HTR-8/SVneo (cell line): ENCODE data around the gene TMSB4X.
"Not testable (repeated sequence)": the region's sequence is repeated elsewhere in the genome, so short reads cannot be mapped to it uniquely, and the experiment has no call there.

Experiments used
- DNase-seq: peaks from one replicate; pipeline ENCODE4 v3.0.0; 2011; ENCODE audit warnings: low spot score, mixed read lengths; ENCODE audit not compliant: insufficient read length
- FAIRE-seq: peaks from 2 replicates; lab custom pipeline; 2011; peaks lifted over from hg19 to GRCh38; lab: Jason Lieb, UNC

Gene TMSB4X

DNA sequence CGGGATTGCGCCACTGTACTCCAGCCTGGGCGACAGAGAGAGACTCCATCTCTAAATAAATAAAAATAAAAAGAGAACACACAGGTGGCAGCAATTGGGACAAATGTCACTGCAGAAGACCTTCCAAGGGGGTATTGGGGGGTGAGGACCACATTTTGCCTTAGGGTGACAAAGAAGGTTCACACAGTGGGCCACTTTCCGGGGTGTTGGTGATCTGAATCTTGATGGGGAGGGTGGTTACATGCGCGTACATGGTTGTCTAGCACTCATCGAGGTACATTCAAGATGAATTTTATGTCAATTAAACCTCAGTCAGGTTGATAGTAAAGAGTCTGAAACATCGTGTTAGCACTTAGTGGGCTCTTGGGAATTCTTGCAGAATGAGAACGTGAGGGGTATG is 20.5 kb upstream of the TMSB4X start:
- FAIRE-seq: no peak
- no peak for DNase-seq

DNA sequence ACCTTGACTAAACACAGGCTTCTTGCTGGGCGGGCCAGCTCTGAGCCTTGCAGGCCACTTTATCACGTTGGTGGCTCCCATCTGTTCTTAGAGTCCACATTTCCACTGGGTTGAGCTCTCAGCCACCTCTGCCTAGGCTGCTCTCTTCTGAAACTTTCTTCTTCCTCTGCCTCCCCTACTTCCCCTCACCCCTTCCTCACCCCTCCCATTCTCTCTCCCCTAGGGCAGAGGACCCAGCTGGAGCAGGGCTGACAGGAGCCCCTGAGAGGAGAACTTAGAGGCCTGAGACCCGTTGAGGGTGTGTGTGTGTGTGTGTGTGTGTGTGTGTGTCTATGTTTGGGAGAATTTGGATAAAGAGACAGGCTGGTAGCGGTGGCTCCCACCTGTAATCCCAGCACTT is 19.9 kb upstream of the TMSB4X start:
- FAIRE-seq: no peak

DNA sequence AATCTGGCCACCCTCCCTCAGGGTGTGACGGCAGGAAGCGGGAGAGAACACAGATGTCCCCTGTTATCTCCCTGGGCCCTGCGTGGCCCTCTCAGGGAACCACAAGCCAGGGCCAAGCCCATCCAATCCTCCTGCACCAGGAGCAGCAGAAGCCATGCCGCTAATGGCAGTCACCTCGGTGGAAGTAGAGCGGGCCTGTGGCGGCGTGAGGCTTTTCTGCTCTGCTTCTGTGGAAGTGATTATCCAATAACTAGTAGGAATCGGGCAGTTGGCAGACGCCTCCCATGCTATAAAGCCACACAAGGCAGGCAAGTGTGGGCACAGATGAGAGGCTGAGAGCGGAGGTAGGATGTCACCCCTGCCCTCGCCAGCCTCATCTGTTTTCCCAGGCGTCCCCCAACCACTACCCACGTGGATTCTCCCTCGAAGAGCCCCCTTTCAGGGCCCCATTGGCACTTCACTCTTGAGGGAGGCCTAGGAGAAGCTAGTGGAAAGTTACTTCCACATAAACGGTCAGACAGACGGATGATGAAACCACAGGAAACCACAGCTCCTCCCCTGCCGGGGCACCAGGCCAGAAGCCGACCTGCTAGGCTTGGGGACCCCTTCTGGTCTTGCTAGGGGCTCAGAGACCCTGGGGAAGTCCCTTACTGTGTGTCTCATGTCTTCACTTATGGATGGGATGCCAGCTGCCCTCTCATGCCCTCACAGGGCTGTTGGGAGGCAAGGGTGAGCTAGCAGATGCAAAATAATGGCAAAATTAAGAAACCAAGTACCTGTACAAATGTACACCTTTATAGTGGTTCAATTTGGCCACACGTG is 18.8 kb upstream of the TMSB4X start:
- FAIRE-seq (no peak), DNase-seq (no peak)

More for the DNA sequence above, 19.9 kb upstream of the TMSB4X start:
- no peak for DNase-seq

DNA sequence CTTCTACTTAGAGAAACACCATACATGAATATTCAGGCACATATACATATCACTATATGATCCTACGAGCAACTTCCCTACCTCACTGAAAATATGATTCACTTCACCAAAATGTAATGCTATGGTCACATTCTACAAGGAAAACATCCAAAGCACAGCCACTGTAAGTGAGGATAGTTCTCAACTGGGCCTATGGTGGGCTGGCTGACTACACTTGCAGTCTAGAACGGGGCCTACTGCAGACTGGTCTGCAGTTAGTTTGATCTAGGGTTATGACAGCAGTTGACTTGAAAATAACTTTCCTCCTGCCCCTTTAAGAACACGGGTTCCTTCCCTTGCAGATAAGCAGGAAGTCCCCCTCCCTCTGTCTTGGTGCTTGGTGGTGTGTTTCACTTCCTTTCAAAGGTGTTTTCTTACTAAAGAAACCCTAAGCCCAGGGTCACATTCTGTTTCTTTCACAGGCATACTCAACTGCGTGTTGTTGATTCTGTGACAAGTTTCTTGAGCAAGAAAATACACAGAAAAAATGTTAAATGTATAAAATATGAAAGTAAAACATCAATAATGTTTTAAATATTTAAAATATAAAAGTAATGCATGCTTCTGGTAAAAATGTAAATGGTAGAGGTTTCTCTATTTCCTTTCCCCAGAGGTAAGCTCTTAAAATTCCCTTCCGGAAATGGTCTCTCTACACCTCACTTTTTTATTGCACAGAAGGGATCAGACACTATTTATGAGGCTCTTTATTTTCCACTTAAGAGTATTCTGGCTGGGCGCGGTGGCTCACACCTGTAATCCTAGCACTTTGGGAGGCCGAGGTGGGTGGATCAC is 18.0 kb upstream of the TMSB4X start:
- FAIRE-seq (peak; percentile 38), DNase-seq (peak; percentile 70)

DNA sequence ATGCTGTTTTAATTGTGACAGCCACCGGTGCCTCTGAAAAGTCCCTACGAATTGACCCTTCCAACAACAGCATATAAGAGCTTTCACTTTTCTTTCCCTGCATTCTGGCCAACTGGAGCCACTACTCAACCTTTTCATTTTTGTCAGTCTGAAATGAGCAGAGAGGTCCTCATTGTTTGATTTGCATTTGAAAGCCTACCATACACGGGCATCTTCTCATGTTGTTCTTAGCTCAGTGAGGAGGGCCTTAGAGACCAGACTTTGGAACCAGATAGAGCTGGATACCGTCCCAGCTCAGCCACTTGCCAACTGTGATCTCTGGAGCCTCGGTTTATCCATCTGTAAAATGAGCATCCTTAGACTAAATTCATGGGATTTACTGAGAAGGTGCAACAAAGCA is 16.9 kb upstream of the TMSB4X start:
- DNase-seq: no peak
- FAIRE-seq: no peak

DNA sequence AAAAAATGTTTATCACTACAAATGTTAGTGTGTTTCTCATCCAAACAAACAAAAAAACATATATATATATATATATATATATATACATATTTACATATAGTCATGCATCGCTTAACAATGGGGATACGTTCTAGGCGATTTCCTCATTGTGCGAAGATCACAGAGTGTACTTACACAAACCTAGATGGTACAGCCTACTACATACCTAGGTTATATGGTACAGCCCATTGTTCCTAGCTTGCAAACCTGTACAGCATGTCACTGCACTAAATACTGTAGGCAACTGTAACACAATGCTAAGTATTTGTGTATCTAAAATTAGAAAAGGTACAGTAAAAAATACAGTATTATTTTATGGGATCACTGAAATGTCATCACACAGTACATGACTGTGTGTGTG is 16.4 kb upstream of the TMSB4X start:
- no peak for DNase-seq
- no peak for FAIRE-seq

DNA sequence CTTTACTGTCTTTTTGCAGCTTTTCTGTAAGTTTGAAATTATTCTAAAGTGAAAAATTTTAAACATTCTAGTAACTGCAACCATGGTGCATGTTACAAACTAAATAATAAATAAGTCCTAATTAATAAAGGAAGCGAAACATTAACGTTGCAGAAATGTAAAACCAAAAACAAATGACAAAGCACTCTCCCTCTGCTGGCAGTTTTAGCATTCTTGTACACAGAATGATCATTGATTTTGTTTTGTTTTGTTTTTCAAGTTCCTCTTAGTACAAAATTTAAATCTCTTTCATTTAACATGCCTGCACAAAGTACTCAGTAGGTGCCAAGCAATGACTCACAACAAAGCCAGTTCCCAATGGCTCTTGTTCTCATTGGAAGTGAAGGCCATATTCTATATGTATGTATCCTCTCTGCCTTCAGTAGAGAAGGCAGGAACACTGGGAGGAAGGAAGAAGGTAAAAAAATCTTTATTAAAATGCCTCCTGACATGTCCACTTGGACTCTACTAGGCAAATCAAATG is 13.7 kb upstream of the TMSB4X start:
- FAIRE-seq: no peak
- no peak for DNase-seq

DNA sequence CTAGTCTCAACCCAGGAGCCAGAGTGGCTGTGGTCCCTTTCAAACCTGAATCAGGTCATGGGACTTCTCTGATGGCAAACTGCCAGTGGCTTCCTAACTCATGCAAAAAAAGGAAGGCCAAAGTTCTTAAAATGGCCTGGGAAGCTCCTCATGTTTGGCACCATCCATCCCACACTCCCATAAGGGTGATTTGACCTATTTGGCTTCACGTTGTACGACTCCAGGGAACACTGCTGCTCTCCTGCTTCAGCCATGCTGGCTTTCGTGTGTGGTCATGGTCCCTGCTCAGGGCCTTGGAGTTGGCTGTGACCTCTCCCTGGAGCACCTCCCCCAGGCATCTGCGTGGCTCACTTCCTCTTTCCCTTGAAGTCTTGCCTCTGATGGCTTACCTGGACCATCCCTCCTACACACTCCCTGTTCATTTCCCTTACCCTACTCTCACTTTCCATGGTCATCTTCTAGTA is 12.8 kb upstream of the TMSB4X start:
- DNase-seq (no peak), FAIRE-seq (no peak)

DNA sequence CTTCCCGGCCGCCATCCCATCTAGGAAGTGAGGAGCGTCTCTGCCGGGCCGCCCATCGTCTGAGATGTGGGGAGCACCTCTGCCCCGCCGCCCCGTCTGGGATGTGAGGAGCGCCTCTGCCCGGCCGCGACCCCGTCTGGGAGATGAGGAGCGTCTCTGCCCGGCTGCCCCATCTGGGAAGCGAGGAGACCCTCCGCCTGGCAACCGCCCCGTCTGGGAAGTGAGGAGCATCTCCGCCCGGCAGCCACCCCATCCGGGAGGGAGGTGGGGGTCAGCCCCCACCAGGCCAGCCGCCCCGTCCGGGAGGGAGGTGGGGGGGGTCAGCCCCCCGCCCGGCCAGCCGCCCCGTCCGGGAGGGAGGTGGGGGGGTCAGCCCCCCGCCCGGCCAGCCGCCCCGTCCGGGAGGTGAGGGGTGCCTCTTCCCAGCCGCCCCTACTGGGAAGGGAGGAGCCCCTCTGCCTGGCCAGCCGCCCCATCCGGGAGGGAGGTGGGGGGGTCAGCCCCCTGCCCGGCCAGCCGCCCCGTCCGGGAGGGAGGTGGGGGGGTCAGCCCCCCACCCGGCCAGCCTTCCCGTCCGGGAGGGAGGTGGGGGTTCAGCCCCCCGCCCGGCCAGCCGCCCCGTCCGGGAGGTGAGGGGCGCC is 11.6 kb upstream of the TMSB4X start:
- DNase-seq, FAIRE-seq: not testable (repeated sequence)

DNA sequence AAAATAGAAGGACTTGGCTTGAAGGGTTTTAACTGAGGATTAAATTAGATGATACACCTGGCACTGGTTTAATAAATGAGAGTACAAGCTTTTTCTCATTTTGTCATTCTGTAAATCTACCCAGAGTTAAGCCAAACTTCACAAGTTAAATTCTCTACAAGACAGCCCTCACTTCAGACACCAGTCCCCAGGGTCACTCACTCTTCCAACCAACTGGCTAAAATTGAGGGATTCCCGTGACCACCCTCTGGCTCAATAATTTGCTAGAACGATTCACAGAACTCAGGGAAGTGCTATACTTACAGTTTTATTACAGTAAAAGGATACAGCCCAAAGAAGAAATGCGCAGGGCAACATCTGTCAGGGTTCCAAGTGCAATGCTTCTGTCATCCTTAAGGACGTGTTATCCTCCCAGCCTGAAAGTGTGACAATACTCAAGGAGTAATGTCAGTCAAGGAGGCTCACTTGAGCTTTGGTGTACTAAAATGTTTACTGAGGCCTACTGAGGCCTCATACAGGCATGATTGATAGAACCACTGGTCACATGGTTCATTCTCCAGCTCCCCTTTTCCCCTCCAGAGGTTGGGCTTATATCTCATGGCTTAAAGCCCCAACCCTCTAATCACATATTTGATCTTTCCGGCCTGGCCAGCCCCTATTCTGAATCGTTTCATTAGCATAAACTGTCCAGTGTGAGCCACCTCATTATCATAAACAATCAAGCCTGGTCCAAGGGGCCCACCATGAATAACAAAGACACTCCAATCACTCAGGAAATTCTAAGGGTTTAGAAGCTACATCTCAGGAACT is 9.6 kb upstream of the TMSB4X start:
- DNase-seq (no peak), FAIRE-seq (no peak)

DNA sequence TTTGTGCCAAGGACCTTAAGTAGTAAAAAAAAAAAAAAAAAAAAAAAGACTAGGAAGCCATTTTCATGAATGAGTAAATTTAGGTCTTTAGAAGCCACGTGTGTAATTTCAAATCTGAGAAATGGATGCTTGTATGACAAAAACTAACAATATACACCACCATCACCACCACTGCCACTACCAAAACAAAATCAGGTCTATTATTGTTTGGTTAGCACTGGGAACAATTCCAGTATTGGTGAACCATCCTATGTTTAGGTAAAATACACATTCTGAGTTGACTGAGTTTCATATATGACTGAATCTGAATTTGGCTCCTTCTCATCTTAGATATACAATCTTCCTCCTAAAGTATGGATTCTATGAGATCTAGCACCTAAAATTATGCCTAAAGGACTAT is 8.8 kb upstream of the TMSB4X start:
- no peak for DNase-seq
- no peak for FAIRE-seq

DNA sequence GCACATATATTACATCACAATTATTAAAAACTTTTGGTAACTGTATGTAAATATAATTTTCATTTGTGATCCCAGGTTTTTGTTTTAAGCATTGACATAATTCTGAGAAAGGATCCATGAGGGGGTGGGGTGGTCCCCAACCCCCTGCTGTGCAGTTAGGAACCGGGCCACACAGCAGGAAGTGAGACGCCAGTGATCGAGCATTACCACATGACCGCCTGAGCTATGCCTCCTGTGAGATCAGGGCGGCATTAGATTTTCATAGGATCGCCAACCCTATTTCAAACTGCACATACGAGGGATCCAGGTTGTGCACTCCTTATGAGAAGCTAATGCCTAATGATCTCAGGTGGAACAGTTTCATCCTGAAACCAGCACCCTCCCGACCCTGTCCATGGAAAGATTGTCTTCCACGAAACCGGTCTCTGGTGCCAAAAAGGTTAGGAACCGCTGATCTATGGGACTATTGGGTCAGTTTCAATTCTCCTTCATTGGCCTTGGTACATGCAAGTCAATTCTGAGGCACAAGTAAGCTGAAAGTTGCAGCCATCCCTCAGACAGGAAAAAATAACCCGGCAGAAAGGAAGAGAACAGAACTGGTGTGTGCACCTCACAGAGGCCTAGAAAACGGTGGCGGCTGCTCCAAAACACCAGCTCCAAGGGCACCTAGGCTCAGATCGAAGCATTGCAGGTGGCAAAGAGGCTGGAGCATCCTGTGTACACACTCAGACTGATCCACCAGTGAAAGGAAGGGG is 7.0 kb upstream of the TMSB4X start:
- FAIRE-seq: no peak
- DNase-seq: no peak

DNA sequence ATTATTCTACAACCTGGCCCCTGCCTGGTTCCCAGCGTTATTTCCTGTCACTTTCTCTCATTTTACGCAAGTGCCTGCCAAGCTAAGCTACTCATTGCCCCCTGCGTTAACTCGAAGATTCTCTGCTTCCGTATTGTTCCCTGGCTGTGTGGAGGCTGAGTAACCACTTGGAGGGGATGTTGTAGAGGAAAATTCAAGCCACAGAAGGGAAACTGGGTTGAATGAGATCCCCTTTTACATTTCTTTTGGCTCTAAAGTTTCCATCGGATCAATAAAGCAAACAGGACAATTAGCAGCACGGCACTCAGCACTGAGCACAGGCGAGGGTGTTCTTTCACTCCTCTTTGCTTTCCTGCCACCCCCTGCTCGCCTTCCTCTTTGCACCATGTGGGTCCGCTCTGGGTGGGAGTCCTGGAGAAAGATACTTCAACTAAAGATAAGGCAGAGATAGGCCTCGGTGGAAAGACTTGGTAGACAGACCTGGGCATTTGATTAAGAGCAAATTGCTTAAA is 4.2 kb upstream of the TMSB4X start:
- FAIRE-seq (no peak), DNase-seq (no peak)

DNA sequence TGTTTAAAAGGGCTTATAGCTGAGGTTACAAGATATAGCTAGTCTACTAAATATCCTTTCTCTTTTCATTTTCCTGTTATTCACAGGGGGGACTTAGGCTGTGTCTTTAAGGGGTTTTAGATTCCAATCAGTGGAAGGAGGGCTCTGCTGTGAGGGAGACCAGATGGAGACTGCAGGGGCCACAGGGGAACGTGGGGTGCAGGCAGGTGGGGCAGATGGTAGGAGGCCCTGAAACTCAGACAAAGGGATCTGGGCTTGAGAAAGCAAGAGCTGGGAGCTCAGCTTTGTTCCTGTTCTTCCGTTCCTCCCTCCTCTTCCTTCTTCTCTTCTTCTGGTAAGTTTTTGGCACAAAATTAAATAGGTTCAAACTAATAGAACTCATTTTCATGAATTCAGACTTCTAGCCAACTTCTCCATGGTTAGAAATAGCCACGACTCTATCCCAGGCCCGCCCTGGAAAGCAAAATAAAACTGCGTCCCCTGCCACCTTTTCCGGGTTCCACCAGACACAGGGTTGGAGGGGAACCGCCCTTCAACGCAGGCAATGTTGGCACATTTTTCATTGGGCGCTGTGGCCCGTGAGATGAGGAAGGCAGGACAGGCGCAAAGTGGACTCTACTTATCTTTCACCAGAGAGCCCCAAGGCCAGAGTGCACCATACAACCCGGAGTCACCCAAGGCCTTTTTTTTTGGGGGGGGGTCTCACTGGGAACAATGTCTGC is 3.5 kb upstream of the TMSB4X start:
- no peak for FAIRE-seq
- no peak for DNase-seq

DNA sequence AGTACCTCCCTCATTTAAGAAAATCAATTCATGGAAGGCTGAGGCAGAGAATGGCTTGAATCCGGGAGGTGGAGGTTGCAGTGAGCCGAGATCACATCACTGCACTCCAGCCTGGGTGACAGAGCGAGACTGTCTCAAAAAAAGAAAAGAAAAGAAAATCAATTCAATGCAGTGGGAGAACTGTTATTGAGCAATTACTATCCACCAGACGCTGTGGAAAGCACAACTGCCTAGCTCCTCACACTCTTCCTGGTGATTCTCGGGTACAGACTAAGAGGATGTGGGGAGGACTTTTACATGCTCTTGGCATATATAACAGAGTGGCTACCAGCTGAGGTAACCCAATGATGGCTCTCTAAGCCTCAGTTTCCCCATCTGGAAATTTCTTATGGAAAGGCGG is 2.7 kb upstream of the TMSB4X start:
- DNase-seq (no peak), FAIRE-seq (no peak)

DNA sequence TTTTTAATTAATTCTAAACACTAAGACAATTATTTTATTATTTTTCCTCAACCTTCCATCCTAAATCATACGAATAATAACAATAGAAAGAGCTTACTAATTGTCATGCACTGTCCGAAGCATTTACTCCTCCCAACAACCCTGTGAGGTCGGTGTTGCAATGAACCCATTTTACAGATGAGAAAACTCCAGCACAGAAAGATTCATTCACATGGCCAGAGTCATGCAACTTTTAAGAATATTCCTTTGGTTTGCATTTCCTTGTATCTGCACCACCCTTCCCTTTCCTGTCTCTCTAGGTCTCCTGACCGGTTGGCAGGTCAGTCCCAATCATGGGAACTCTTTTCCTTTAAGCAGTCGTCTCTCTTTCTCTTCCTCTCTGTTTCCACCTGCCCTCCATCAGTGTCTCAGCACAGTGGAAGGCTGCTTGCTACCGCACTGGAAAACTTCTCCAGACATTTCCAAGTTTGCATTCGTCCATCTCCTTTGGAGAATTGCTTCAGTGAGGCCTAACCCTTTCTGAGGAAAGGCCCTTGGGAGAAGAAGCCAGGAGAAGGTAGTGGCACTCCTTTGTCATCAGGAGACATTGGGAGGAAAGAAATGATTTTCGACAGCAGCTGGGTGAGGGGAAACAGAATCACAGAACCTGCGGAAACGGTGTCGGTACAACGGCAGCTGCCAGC is 1.9 kb upstream of the TMSB4X start:
- DNase-seq (no peak), FAIRE-seq (no peak)

DNA sequence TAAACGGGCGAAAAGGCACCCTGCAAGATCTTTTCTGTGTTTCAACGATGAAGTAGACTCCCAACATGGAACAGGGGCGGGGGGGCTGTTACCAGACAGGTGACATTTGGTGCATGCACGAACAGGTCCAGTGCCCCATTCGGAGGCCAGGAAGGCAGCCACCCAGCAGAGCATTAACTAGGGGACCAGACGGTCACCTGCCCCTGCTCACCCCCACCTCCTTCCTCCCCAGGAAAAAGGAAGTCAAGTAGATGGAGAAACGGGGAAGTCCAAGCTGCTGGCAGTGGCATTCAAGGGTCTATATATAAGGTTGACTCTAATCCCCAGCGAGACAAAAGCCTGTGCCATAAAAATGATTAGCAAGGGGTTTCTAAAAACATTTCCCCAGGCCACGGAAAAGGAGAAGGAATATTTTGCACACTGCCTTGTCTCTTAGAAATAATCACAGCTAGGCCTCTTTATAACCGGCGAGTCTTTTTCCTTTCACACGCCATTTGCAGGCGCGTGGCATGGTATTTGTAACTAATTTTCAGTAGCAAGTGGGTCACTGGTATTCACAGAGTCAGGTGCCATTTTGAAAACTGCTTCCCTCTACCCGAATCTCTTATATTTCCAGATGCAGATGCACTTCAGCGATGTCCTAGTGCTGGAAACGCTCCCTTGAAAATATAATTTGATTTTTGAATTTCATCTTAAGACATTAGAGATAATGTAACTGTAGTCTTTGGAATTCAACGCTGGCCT is 1.2 kb upstream of the TMSB4X start:
- no peak for DNase-seq
- no peak for FAIRE-seq
